Endometrial microvascular endothelial cells (primary cell): ENCODE results near the gene TEK. TPM values are rescaled to one million over a fixed set of nuclear protein-coding genes. Genes with fewer than 3 reads are reported as not detected.

Experiments used
- in situ Hi-C: cut with HindIII; loops from 2 replicates; pipeline ENCODE4 v1.10.0; 2017; ENCODE audit warnings: low sequenced_read_pairs, low pct_unique_long_range_greater_than_20kb; ENCODE audit errors: inconsistent ontology term
- total RNA-seq: library from RNA; depleted of rRNA; stranded (reverse); fragments of >200 nt; gene quantifications from one replicate; pipeline ENCODE4 v1.2.3, GENCODE V29; 2015; ENCODE audit errors: inconsistent ontology term

The TEK gene
- total RNA-seq, 1 donor from 2014 or later = 38.5 TPM

- in situ Hi-C loops = loop anchor here (25.0 kb wide), 1 partner anchor 242 kb away; no protein-coding TSS in a partner anchor
These were observed 170.6 kb downstream of the TEK start for GRCh38 chr9:27279611-27280010.

Other genes with a start within 250 kb of the TEK start
- 14.9 TPM for gene CAAP1, start 216.4 kb upstream of the TEK start, total RNA-seq
- 56.2 TPM for gene PLAA, start 162.0 kb upstream of the TEK start, total RNA-seq
- gene IFT74, start 152.8 kb upstream of the TEK start, total RNA-seq = 5.9 TPM
- gene LRRC19, start 103.6 kb upstream of the TEK start, total RNA-seq = not detected
- not detected for gene EQTN, start 187.9 kb downstream of the TEK start, total RNA-seq